ENCODE data around the gene SRD5A3.

The SRD5A3 gene

DNA sequence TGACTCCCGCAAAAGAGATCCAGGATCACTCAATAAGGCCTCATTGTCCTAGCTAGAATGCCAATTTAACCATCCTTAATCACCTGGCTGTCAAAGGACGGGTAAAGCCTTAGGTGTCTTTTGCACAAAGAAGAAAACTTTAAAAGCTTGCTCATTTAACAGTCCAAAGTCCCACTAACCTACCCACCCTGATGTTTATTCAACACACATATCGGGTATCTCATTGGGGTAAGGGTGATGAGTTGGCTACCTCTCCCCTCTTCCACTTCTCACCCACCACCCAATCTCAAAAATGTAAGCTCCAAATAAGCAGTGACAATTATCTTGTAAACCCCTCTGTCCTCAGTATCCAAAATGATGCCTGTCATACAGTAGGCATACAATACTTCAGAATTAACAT is 988 bp upstream of the SRD5A3 start:
- no peak for TF ChIP-seq EZH2phosphoT487 (IDR thresholded peaks at IDR 0.05; ENCODE audit: borderline replicate concordance, low read length)
- TF ChIP-seq, protein P1, sequence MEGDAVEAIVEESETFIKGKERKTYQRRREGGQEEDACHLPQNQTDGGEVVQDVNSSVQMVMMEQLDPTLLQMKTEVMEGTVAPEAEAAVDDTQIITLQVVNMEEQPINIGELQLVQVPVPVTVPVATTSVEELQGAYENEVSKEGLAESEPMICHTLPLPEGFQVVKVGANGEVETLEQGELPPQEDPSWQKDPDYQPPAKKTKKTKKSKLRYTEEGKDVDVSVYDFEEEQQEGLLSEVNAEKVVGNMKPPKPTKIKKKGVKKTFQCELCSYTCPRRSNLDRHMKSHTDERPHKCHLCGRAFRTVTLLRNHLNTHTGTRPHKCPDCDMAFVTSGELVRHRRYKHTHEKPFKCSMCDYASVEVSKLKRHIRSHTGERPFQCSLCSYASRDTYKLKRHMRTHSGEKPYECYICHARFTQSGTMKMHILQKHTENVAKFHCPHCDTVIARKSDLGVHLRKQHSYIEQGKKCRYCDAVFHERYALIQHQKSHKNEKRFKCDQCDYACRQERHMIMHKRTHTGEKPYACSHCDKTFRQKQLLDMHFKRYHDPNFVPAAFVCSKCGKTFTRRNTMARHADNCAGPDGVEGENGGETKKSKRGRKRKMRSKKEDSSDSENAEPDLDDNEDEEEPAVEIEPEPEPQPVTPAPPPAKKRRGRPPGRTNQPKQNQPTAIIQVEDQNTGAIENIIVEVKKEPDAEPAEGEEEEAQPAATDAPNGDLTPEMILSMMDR (IDR thresholded peaks at IDR 0.05; ENCODE audit: low read depth, low read length, poor library complexity, severe bottlenecking) = no peak
- Histone ChIP-seq H3K4me1 (ENCODE audit: control insufficient read depth, low read length) (peaks cover 20% of the 10 kb centered on the region), H4K20me1 (ENCODE audit: control insufficient read depth, insufficient read depth, low read depth, low read length) (no peaks in the 10 kb centered on the region), H3K79me2 (ENCODE audit: control insufficient read depth, low read length) (no peaks in the 10 kb centered on the region), H3K36me3 (ENCODE audit: control insufficient read depth, low read length) (no peaks in the 10 kb centered on the region), H3K9me2 (replicated peaks; ENCODE audit: control insufficient read depth, low read length) (no peaks in the 10 kb centered on the region), H3K4me3 (ENCODE audit: low read length) (no peak overlapping the region), H3F3A (ENCODE audit: control insufficient read depth, insufficient read depth) (peaks cover 7% of the 10 kb centered on the region), H3K27me3 (ENCODE audit: control insufficient read depth, low read length) (no peaks in the 10 kb centered on the region), H3K9me3 (ENCODE audit: control insufficient read depth, insufficient read depth, low read length) (no peaks in the 10 kb centered on the region), H3K4me2 (ENCODE audit: low read length) (no peak overlapping the region), H3K27ac (ENCODE audit: low read depth, low read length) (no peak overlapping the region)

DNA sequence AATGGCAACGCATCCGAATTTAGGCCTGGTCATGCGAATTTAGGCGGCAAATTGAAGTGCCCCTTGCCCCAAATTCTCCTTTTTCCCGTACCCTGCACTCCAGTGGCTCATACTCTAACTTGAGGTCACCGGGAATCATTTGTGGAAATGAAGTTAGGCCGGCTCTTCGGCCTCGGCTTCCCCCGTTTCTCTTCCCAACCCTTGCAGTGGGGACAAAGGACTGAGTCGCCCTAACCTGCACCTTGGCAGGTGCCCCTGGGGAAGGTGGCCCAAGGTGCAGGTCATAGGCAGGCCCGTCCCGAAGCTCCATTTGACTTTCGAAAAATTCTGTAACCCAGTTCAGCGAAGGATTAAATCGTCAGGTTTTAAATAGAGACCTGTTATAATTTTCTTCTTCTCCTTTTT is 811 bp downstream of the SRD5A3 start:
- no peak for TF ChIP-seq EZH2phosphoT487 (IDR thresholded peaks at IDR 0.05; ENCODE audit: borderline replicate concordance, low read length)
- TF ChIP-seq, protein P1 (IDR thresholded peaks at IDR 0.05; ENCODE audit: low read depth, low read length, poor library complexity, severe bottlenecking) = no peak
- H3K27ac ChIP-seq (ENCODE audit: low read depth, low read length) = peak overlapping the region; percentile 47; the same call in 1 of the 2 replicates

DNA sequence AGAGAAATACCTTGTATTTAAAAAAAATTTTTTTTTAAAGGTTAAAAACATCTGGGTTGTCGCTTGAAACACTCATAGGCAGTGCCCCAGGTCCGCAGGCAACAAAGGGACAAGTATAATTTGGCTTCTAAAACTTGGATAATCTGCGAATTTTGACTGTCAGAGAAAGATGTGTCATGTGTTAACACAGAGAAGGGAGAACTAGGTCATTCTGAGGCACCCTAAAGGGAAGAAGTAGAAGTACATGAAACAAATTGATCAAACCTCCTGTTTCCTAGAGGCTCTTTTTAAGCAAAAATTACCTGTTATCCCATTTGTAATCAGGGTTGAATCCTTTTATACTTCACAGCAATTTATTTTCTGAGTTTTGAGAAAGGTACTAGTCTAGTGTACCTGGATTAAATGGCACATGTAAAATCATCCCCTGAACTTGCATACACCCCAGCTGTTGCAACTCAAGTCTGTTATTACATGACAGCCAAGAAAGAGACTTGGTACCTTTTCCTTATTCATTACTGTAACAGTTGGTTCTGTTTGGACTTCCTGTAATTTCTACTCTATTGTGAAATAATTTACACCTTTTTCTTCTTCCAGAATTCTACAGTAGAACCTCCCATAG is 1.7 kb downstream of the SRD5A3 start:
- Histone ChIP-seq H3K4me1 (ENCODE audit: control insufficient read depth, low read length) (peaks cover 20% of the 10 kb centered on the region), H3K27ac (ENCODE audit: low read depth, low read length) (no peak overlapping the region), H3K4me2 (ENCODE audit: low read length) (peak overlapping the region; percentile 78), H3K79me2 (ENCODE audit: control insufficient read depth, low read length) (no peaks in the 10 kb centered on the region), H3K9me3 (ENCODE audit: control insufficient read depth, insufficient read depth, low read length) (no peaks in the 10 kb centered on the region), H3K9me2 (replicated peaks; ENCODE audit: control insufficient read depth, low read length) (no peaks in the 10 kb centered on the region), H3K36me3 (ENCODE audit: control insufficient read depth, low read length) (no peaks in the 10 kb centered on the region), H3F3A (ENCODE audit: control insufficient read depth, insufficient read depth) (peaks cover 7% of the 10 kb centered on the region), H4K20me1 (ENCODE audit: control insufficient read depth, insufficient read depth, low read depth, low read length) (no peaks in the 10 kb centered on the region), H3K27me3 (ENCODE audit: control insufficient read depth, low read length) (no peaks in the 10 kb centered on the region), H3K4me3 (ENCODE audit: low read length) (no peak overlapping the region)
- TF ChIP-seq, protein P1 (IDR thresholded peaks at IDR 0.05; ENCODE audit: low read depth, low read length, poor library complexity, severe bottlenecking) = no peak
- TF ChIP-seq EZH2phosphoT487 (IDR thresholded peaks at IDR 0.05; ENCODE audit: borderline replicate concordance, low read length) = no peak

More for the DNA sequence above, 811 bp downstream of the SRD5A3 start:
- Histone ChIP-seq H3K79me2 (ENCODE audit: control insufficient read depth, low read length) (no peaks in the 10 kb centered on the region), H3K9me3 (ENCODE audit: control insufficient read depth, insufficient read depth, low read length) (no peaks in the 10 kb centered on the region), H3K4me3 (ENCODE audit: low read length) (peak overlapping the region; percentile 91), H3K27me3 (ENCODE audit: control insufficient read depth, low read length) (no peaks in the 10 kb centered on the region), H3K4me2 (ENCODE audit: low read length) (peak overlapping the region; percentile 78), H3K36me3 (ENCODE audit: control insufficient read depth, low read length) (no peaks in the 10 kb centered on the region), H3F3A (ENCODE audit: control insufficient read depth, insufficient read depth) (peaks cover 7% of the 10 kb centered on the region), H3K9me2 (replicated peaks; ENCODE audit: control insufficient read depth, low read length) (no peaks in the 10 kb centered on the region), H3K4me1 (ENCODE audit: control insufficient read depth, low read length) (peaks cover 20% of the 10 kb centered on the region), H4K20me1 (ENCODE audit: control insufficient read depth, insufficient read depth, low read depth, low read length) (no peaks in the 10 kb centered on the region)

Data from DOHH2 (cell line).